Chondrocyte (in vitro differentiated cells): Measurements from ENCODE around the gene MYH10. TPM values are rescaled to one million over a fixed set of nuclear protein-coding genes. Genes with fewer than 3 reads are reported as not detected.

ENCODE experiments used
- DNase-seq: peaks from one replicate; pipeline ENCODE4 v3.0.0; 2021; ENCODE audit warnings: mixed read lengths, low spot score
- H3K27ac Mint-ChIP-seq: one replicate; pipeline ENCODE4 v1.8.0; 2021; ENCODE audit warnings: mild to moderate bottlenecking, moderate library complexity, mixed read lengths; ENCODE audit not compliant: unreplicated experiment
- H3K27me3 Mint-ChIP-seq: 2 replicates; pipeline ENCODE4 v1.8.0; 2021; ENCODE audit warnings: low read depth, mixed read lengths
- H3K36me3 Mint-ChIP-seq: 2 replicates; pipeline ENCODE4 v1.8.0; 2021; ENCODE audit warnings: low read depth, mixed read lengths
- H3K4me1 Mint-ChIP-seq: 2 replicates; pipeline ENCODE4 v1.8.0; 2021; ENCODE audit warnings: low read depth, mild to moderate bottlenecking, mixed read lengths
- H3K4me3 Mint-ChIP-seq: one replicate; pipeline ENCODE4 v1.8.0; 2021; ENCODE audit warnings: mild to moderate bottlenecking, moderate library complexity, mixed read lengths; ENCODE audit not compliant: unreplicated experiment
- H3K9me3 Mint-ChIP-seq: 2 replicates; pipeline ENCODE4 v1.8.0; 2021; ENCODE audit warnings: low read depth, mixed read lengths
- total RNA-seq: library from RNA; stranded (reverse); gene quantifications from 3 replicates; pipeline ENCODE4 v1.2.1, GENCODE V29; 2021
- TF ChIP-seq, protein P1 (sequence below): fragments of 200-600 bp; sonication (generic); IDR thresholded peaks from 2 replicates; pipeline ENCODE4 v1.5.0; 2021; ENCODE audit warnings: antibody characterized with exemption, mild to moderate bottlenecking, moderate library complexity

Gene MYH10
- total RNA-seq, 1 donor from 2014 or later = 296 TPM

DNA sequence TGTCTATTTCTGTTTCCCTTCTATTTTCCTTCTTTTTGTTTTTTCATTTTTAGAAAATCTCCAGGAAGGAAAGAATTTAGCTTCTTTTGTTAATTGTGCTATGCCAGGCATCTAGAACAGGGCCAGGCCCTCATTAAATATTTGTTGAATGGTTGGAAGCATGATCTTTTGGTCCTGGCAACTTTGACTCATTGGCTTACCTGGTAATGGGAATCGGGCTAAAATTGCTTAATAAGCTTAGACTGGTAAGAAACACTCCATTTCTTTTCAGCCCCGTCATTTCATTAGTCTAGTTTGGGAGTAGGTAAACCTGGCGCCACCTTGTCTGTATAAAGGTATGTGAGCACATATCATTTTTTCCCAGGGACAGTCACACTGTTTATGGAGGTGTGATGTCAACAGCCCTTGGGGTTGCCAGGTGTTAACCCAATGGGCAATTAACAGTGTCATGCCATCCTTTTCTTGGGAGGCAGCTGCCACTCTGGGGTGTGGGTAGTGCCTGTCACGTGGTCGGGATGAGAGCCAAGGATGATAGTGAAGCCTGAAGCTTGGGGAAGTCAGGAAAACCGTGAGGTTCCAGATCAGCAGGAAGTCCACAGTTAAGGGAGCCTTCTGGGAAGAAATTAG, 204.3 kb downstream of the MYH10 start:
- peaks cover 3% of the 10 kb centered on the region for H3K27me3 Mint-ChIP-seq
- DNase-seq = no peak
- H3K36me3 Mint-ChIP-seq = no peaks in the 10 kb centered on the region
- no peak overlapping the region for H3K4me3 Mint-ChIP-seq
- no peaks in the 10 kb centered on the region for H3K4me1 Mint-ChIP-seq
- no peaks in the 10 kb centered on the region for H3K9me3 Mint-ChIP-seq
- TF ChIP-seq, protein P1, sequence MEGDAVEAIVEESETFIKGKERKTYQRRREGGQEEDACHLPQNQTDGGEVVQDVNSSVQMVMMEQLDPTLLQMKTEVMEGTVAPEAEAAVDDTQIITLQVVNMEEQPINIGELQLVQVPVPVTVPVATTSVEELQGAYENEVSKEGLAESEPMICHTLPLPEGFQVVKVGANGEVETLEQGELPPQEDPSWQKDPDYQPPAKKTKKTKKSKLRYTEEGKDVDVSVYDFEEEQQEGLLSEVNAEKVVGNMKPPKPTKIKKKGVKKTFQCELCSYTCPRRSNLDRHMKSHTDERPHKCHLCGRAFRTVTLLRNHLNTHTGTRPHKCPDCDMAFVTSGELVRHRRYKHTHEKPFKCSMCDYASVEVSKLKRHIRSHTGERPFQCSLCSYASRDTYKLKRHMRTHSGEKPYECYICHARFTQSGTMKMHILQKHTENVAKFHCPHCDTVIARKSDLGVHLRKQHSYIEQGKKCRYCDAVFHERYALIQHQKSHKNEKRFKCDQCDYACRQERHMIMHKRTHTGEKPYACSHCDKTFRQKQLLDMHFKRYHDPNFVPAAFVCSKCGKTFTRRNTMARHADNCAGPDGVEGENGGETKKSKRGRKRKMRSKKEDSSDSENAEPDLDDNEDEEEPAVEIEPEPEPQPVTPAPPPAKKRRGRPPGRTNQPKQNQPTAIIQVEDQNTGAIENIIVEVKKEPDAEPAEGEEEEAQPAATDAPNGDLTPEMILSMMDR = no peak
- H3K27ac Mint-ChIP-seq = no peak overlapping the region

Other genes with a start within 250 kb of the MYH10 start
- 1,065 to 1,130 TPM (median 1,086 TPM) in 3 replicates for gene RPL26, start 247.5 kb downstream of the MYH10 start, total RNA-seq
- gene RNF222, start 232.9 kb downstream of the MYH10 start, total RNA-seq = not detected in 3 replicates
- gene NDEL1, start 194.8 kb downstream of the MYH10 start, total RNA-seq = 112 to 120 TPM (median 115 TPM) in 3 replicates
- gene CCDC42, start 114.1 kb upstream of the MYH10 start, total RNA-seq = not detected in 3 replicates
- not detected in 3 replicates for gene SPDYE4, start 127.8 kb upstream of the MYH10 start, total RNA-seq
- gene MFSD6L, start 168.6 kb upstream of the MYH10 start, total RNA-seq = not detected in 3 replicates
- not detected in 3 replicates for gene PIK3R6, start 236.9 kb upstream of the MYH10 start, total RNA-seq